T-helper 1 cell (primary cell): ENCODE results near the gene NCK2.
A peak's percentile ranks its signal among the peaks of the same experiment; 100 is the strongest.

Experiments used
- DNase-seq, 5 donors: peaks; one replicate each; pipeline ENCODE4 v3.0.0-alpha.2; 2012 to 2020

The NCK2 gene

GRCh38 chr2:105929516-105929915 is 184.8 kb downstream of the NCK2 start:
- DNase-seq: peak in 3 of 5 donors; percentile 11 to 57 (median 27)

GRCh38 chr2:105932582-105932981 is 187.9 kb downstream of the NCK2 start:
- no peak for DNase-seq

GRCh38 chr2:105933906-105934305 is 189.2 kb downstream of the NCK2 start:
- DNase-seq: no peak

GRCh38 chr2:105934467-105934866 is 189.8 kb downstream of the NCK2 start:
- DNase-seq: peak in 3 of 5 donors; percentile 8 to 73 (median 28)

- peak in 1 of 5 donors; percentile 44 for DNase-seq
These were observed 190.4 kb downstream of the NCK2 start for GRCh38 chr2:105935063-105935462.

GRCh38 chr2:105936954-105937353 is 192.2 kb downstream of the NCK2 start:
- no peak for DNase-seq

GRCh38 chr2:105937498-105938097 is 192.9 kb downstream of the NCK2 start:
- no peak for DNase-seq
